ENCODE results near the gene RIC1.

DNA sequence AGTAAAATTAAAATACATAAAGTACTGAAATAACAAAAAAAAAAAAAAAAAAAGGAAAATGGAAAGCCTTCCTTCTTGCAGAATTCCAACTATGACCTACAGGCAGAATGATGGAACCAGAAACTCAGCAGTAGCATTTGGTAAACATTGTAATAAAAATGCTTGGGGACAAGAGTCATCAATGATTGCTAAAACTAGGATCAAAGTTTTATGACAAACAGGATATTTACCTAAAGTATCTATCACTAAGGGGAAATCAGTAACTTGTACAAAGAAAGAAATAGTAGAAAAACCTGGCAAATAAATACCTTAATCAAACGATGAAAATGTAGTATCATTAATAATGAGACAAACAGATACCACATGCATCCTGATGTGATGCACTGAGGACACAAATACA, 186.6 kb downstream of the RIC1 start:
- TF ChIP-seq POLR2AphosphoS5 (IDR thresholded peaks at IDR 0.05; ENCODE audit: low read depth, low read length) (no peak), ASH2L (IDR thresholded peaks at IDR 0.05; ENCODE audit: low read length) (no peak), RFX5 (IDR thresholded peaks at IDR 0.05; ENCODE audit: borderline replicate concordance, low read depth, low read length) (no peak), SP4 (IDR thresholded peaks at IDR 0.05; ENCODE audit: low read length) (no peak), RNF2 (IDR thresholded peaks at IDR 0.05; ENCODE audit: borderline replicate concordance, low read depth, low read length, missing control alignments, poor library complexity, severe bottlenecking) (no peak), KDM5A (IDR thresholded peaks at IDR 0.05; ENCODE audit: low read length) (no peak), EZH2 (IDR thresholded peaks at IDR 0.05; ENCODE audit: low read depth, low read length, severe bottlenecking) (no peak), SP1 (IDR thresholded peaks at IDR 0.05; ENCODE audit: low read depth, low read length) (no peak), SRF (IDR thresholded peaks at IDR 0.05; ENCODE audit: low read depth, low read length) (no peak), SIRT6 (IDR thresholded peaks at IDR 0.05; ENCODE audit: low read length) (no peak)
- TF ChIP-seq, protein P1, sequence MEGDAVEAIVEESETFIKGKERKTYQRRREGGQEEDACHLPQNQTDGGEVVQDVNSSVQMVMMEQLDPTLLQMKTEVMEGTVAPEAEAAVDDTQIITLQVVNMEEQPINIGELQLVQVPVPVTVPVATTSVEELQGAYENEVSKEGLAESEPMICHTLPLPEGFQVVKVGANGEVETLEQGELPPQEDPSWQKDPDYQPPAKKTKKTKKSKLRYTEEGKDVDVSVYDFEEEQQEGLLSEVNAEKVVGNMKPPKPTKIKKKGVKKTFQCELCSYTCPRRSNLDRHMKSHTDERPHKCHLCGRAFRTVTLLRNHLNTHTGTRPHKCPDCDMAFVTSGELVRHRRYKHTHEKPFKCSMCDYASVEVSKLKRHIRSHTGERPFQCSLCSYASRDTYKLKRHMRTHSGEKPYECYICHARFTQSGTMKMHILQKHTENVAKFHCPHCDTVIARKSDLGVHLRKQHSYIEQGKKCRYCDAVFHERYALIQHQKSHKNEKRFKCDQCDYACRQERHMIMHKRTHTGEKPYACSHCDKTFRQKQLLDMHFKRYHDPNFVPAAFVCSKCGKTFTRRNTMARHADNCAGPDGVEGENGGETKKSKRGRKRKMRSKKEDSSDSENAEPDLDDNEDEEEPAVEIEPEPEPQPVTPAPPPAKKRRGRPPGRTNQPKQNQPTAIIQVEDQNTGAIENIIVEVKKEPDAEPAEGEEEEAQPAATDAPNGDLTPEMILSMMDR (IDR thresholded peaks at IDR 0.05; ENCODE audit: control extremely low read depth in 1 of 3, insufficient read depth in 1 of 3, low read depth in 1 of 3, low read length in 3 of 3) = no peak
